HG03565 (cell line): Measurements from ENCODE around the gene RAB11B.
"Not testable (repeated sequence)": the region's sequence is repeated elsewhere in the genome, so short reads cannot be mapped to it uniquely, and the experiment has no call there.

ENCODE experiments used
- ATAC-seq: cut with Tn5 transposase; IDR thresholded peaks from one replicate; pipeline ENCODE4 v1.9.1; 2021; ENCODE audit warnings: mild to moderate bottlenecking, moderate library complexity; ENCODE audit not compliant: unreplicated experiment

The RAB11B gene

GRCh38 chr19:8370176-8371010 is 19.8 kb upstream of the RAB11B start:
- ATAC-seq = no peak

GRCh38 chr19:8371011-8371804 is 19.0 kb upstream of the RAB11B start:
- no peak for ATAC-seq

- ATAC-seq = no peak
Observed at GRCh38 chr19:8373867-8374813, 16.0 kb upstream of the RAB11B start.

GRCh38 chr19:8375766-8376165 is 14.4 kb upstream of the RAB11B start:
- not testable (repeated sequence) for ATAC-seq

DNA sequence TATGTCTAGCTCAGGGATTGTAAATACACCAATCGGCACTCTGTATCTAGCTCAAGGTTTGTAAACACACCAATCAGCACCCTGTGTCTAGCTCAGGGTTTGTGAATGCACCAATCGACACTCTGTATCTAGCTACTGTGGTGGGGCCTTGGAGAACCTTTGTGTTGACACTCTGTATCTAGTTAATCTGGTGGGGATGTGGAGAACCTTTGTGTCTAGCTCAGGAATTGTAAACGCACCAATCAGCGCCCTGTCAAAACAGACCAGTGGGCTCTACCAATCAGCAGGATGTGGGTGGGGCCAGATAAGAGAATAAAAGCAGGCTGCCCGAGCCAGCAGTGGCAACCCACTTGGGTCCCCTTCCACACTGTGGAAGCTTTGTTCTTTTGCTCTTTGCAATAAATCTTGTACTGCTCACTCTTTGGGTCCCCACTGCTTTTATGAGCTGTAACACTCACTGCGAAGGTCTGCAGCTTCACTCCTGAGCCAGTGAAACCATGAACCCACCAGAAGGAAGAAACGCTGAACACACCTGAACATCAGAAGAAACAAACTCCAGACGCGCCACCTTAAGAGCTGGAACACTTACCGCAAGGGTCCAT is 13.7 kb upstream of the RAB11B start:
- not testable (repeated sequence) for ATAC-seq

DNA sequence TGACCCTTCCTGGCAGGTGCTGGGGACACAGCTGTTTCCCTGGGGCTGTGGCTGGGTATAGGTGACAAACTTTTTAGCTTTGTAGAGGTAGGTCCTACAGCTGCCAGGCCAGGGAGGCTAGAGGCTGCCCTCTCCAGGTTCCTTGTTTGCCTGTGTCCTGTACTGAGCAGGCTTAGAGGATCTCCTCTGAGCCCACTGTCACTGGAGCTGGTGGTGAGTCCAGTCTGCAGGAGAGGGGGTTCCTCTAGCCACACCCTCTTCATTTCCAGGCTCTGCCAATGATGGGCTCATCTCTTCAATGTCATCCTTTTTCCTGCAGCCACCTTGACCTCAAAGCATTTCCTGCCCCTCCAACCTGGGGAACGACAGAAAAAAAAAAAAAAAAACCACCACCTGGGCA is 12.6 kb upstream of the RAB11B start:
- no peak for ATAC-seq

- not testable (repeated sequence) for ATAC-seq
Observed at GRCh38 chr19:8379156-8379891, 10.8 kb upstream of the RAB11B start.

GRCh38 chr19:8384569-8384968 is 5.6 kb upstream of the RAB11B start:
- not testable (repeated sequence) for ATAC-seq

GRCh38 chr19:8385103-8385502 is 5.1 kb upstream of the RAB11B start:
- not testable (repeated sequence) for ATAC-seq

DNA sequence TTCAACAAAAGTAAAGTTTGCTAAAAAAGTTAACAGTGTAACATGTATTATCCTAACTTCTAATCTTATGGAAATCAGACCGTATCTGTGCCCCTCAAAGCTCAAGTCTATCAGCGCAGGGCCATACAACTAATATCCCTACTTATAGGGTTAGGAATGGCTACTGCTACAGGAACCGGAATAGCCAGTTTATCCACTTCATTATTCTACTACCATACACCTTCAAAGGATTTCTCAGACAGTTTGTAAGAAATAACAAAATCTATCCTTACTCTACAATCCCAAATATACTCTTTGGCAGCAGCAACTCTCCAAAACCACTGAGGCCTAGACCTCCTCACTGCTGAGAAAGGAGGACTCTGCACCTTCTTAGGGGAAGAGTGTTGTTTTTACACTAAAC is 4.6 kb upstream of the RAB11B start:
- ATAC-seq = not testable (repeated sequence)

- ATAC-seq = not testable (repeated sequence)
Observed at GRCh38 chr19:8386419-8386818, 3.7 kb upstream of the RAB11B start.

DNA sequence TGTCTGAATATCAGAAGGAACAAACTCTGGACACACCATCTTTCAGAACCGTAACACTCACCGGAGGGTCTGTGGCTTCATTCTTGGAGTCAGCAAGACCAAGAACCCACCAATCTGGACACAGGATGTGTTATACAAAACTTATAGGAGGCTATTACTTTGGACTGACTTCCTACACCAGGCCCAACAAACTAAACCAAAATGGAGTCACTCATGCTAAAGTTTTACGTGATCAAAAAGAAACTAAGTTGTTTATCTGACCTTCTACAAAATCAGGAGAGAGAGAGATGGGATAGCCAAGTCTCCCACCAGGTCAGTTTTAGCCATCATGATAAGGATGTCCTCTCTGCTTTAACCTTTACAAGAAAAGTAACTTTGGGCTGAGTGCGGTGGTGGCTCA is 3.2 kb upstream of the RAB11B start:
- no peak for ATAC-seq

DNA sequence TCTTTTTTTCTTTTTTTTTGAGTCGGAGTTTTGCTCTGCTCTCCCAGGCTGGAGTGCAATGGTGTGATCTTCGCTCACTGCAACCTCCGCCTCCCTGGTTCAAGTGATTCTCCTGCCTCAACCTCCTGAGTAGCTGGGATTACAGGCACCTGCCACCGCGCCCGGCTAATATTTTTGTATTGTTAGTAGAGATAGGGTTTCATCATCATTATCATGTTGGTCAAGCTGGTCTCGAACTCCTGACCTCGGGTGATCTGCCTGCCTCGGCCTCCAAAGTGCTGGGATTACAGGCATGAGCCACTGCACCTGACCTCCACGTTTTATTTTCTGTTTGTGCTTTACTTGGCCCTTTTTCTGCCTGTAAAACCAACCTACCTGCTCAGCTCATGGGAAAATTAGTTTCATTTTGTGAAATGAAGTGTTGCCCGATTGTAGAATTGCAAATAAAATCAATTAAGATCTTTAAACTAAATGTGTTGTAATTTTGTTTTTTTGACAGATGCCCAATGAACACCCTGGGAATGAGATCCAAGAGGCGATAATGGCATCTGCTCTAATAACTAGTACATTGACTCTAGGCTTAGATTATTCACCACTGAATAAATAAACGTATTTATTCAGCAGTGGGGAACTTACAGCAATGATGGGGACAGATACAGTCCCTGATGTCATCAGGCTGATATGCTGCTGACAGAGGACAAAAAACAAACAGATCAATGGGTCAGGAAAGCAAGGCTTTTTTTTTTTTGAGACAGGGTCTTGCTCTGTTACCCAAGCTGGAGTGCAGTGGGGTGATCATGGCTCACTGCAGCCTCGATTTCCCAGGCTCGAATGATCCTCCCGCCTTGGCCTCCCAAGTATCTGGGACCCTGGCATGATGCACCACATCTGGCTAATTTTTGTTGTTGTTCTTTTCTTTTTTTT is 2.2 kb upstream of the RAB11B start:
- ATAC-seq = no peak

- no peak for ATAC-seq
Observed at GRCh38 chr19:8388612-8388958, 1.6 kb upstream of the RAB11B start.

GRCh38 chr19:8390617-8390981 is 439 bp downstream of the RAB11B start:
- ATAC-seq = peak; percentile 14

- ATAC-seq = no peak
Observed at GRCh38 chr19:8391198-8392016, 1.2 kb downstream of the RAB11B start.

DNA sequence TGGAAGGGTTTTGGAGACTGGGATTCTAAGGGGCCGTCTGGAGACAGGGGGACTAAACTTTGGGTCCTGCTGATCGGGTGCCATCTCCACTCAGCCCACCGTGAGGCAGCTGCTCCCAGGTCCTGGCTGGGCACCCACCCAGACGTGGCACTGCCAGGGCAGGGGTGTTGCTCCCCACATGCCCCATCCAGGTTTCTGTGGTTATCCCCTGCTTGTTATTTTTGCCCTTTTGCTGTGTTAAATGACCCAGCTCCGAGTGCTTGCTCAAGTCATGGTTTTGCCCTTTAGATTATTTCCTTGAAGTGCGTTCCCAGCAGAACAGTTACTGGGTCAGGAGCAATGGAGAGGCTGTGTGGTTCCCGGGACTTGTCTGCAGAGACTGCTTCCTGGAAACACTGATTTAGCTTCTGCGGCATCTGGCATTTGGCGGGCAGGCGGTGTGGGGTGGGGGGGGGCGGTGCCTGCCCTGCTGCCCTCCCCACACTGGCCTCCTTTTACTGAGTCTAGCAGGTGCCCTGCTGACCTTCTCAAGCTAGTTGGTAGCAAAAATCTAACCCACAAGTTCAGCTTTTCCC is 1.9 kb downstream of the RAB11B start:
- no peak for ATAC-seq
